Hematopoietic multipotent progenitor cell treated with erythropoietin and hydrocortisone succinate and interleukin-3 and kit ligand, for 17 days (in vitro differentiated cells): ENCODE data around the gene SLC8A1.

Experiments
- DNase-seq: peaks from one replicate; pipeline ENCODE4 v3.0.0-alpha.2; 2015; ENCODE audit warnings: low spot score

Gene SLC8A1

GRCh38 chr2:40353231-40353630, 98.7 kb downstream of the SLC8A1 start:
- no peak for DNase-seq

GRCh38 chr2:40352703-40353099, 99.2 kb downstream of the SLC8A1 start:
- no peak for DNase-seq

- DNase-seq, result no peak
Measured at GRCh38 chr2:40352041-40352702, 99.7 kb downstream of the SLC8A1 start.

- no peak for DNase-seq
Measured at GRCh38 chr2:40348665-40349064, 103.2 kb downstream of the SLC8A1 start.

- DNase-seq, result no peak
Measured at GRCh38 chr2:40348038-40348437, 103.9 kb downstream of the SLC8A1 start.

GRCh38 chr2:40346535-40347354, 105.1 kb downstream of the SLC8A1 start:
- no peak for DNase-seq

- DNase-seq, result no peak
Measured at GRCh38 chr2:40344364-40344763, 107.5 kb downstream of the SLC8A1 start.

- DNase-seq, result no peak
Measured at GRCh38 chr2:40343902-40344301, 108.0 kb downstream of the SLC8A1 start.

GRCh38 chr2:40341198-40341597, 110.7 kb downstream of the SLC8A1 start:
- DNase-seq, result no peak

GRCh38 chr2:40339026-40339425, 112.9 kb downstream of the SLC8A1 start:
- DNase-seq, result no peak

- no peak for DNase-seq
Measured at GRCh38 chr2:40332191-40332826, 119.6 kb downstream of the SLC8A1 start.

- DNase-seq, result no peak
Measured at GRCh38 chr2:40330096-40330495, 121.8 kb downstream of the SLC8A1 start.

GRCh38 chr2:40329739-40330030, 122.2 kb downstream of the SLC8A1 start:
- DNase-seq, result no peak

- DNase-seq, result no peak
Measured at GRCh38 chr2:40325116-40325515, 126.8 kb downstream of the SLC8A1 start.

GRCh38 chr2:40324656-40325055, 127.2 kb downstream of the SLC8A1 start:
- no peak for DNase-seq

- DNase-seq, result no peak
Measured at GRCh38 chr2:40321822-40322221, 130.1 kb downstream of the SLC8A1 start.

- no peak for DNase-seq
Measured at GRCh38 chr2:40321016-40321623, 130.8 kb downstream of the SLC8A1 start.

GRCh38 chr2:40318921-40319320, 133.0 kb downstream of the SLC8A1 start:
- no peak for DNase-seq

GRCh38 chr2:40317761-40318160, 134.1 kb downstream of the SLC8A1 start:
- no peak for DNase-seq

GRCh38 chr2:40317046-40317445, 134.8 kb downstream of the SLC8A1 start:
- DNase-seq, result no peak

- DNase-seq, result no peak
Measured at GRCh38 chr2:40316620-40317019, 135.3 kb downstream of the SLC8A1 start.

- DNase-seq, result no peak
Measured at GRCh38 chr2:40315683-40316082, 136.2 kb downstream of the SLC8A1 start.

GRCh38 chr2:40311026-40311425, 140.9 kb downstream of the SLC8A1 start:
- DNase-seq, result no peak
